MCF 10A (cell line): ENCODE results near the gene USP17L30. TPM values are rescaled to one million over a fixed set of nuclear protein-coding genes. Genes with fewer than 3 reads are reported as not detected.
A peak's percentile ranks its signal among the peaks of the same experiment; 100 is the strongest.
"Not testable (repeated sequence)": the region's sequence is repeated elsewhere in the genome, so short reads cannot be mapped to it uniquely, and the experiment has no call there.

Experiments
- BruUV-seq: library from RNA; stranded (reverse); fragments of 400-500 nt; replicated peaks from 2 replicates; lab custom pipeline; 2021; lab: Mats Ljungman, UMichigan
- CTCF ChIA-PET: fragments of 300-600 bp; sonication (Branson Sonifier 250); formaldehyde crosslinking; extraction: SDS; loops from one replicate; lab custom pipeline; 2021; ENCODE audit warnings: antibody characterized with exemption, inconsistent platforms; lab: Yijun Ruan, JAX
- POLR2A ChIA-PET: fragments of 300-600, 350-650 bp; sonication (Branson Sonifier 250); formaldehyde crosslinking; extraction: SDS; loops from one replicate; lab custom pipeline; 2020; ENCODE audit warnings: antibody characterized with exemption, inconsistent platforms; lab: Yijun Ruan, JAX
- DNase-seq: peaks from one replicate; pipeline ENCODE4 v3.0.0-alpha.2; 2018; ENCODE audit not compliant: unreplicated experiment
- H3K27ac Mint-ChIP-seq: one replicate; pipeline ENCODE4 v1.8.0; 2022; ENCODE audit warnings: mild to moderate bottlenecking, low read depth, mixed read lengths; ENCODE audit not compliant: unreplicated experiment
- H3K27me3 Mint-ChIP-seq: one replicate; pipeline ENCODE4 v1.8.0; 2022; ENCODE audit warnings: mixed read lengths; ENCODE audit not compliant: insufficient read depth, unreplicated experiment
- H3K36me3 Mint-ChIP-seq: one replicate; pipeline ENCODE4 v1.8.0; 2022; ENCODE audit warnings: mild to moderate bottlenecking, moderate library complexity, mixed read lengths; ENCODE audit not compliant: insufficient read depth, unreplicated experiment
- H3K4me1 Mint-ChIP-seq: one replicate; pipeline ENCODE4 v1.8.0; 2022; ENCODE audit warnings: mixed read lengths; ENCODE audit not compliant: insufficient read depth, unreplicated experiment
- H3K4me3 Mint-ChIP-seq: one replicate; pipeline ENCODE4 v1.8.0; 2022; ENCODE audit warnings: mild to moderate bottlenecking, moderate library complexity, mixed read lengths; ENCODE audit not compliant: unreplicated experiment
- H3K9me3 Mint-ChIP-seq: one replicate; pipeline ENCODE4 v1.8.0; 2022; ENCODE audit warnings: mixed read lengths; ENCODE audit not compliant: unreplicated experiment
- intact Hi-C: fragments of 100-400 bp; cut with micrococcal nuclease; formaldehyde crosslinking; loops from 2 replicates; pipeline ENCODE4 v1.14.1; 2022
- total RNA-seq: library from RNA; stranded (reverse); gene quantifications from 2 replicates; pipeline ENCODE4 v1.2.3, GENCODE V29; 2022
- TF ChIP-seq, protein P1 (sequence below): fragments of 200-600 bp; IDR thresholded peaks from one replicate; pipeline ENCODE4 v1.8.0; 2022; ENCODE audit warnings: antibody characterized with exemption, mild to moderate bottlenecking; ENCODE audit not compliant: unreplicated experiment

Gene USP17L30
- total RNA-seq, 1 experiment from 2014 or later: not detected

DNA sequence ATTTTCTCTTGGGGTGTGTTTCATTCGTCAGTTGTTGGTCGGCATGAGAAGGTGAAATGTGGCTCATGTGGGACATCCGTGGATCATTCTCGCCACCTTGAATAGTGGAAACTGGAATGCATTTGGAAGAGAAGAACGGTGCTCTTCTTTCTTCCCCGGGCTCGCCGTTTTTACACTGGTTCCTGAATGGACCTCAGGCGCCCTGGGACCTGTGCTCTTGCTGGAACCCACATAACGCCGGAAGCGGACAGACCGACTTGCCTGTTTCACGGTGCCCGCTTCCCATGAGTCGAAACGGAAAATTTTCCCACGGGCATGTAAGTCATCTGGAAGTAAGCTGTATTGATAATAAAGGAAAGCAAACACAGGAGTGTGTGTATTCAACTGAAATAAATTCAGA is 12.1 kb upstream of the USP17L30 start:
- POLR2A ChIA-PET, H3K27me3 Mint-ChIP-seq, H3K9me3 Mint-ChIP-seq, H3K36me3 Mint-ChIP-seq, H3K27ac Mint-ChIP-seq, H3K4me3 Mint-ChIP-seq, intact Hi-C loops, CTCF ChIA-PET, BruUV-seq, H3K4me1 Mint-ChIP-seq, DNase-seq: not testable (repeated sequence)

DNA sequence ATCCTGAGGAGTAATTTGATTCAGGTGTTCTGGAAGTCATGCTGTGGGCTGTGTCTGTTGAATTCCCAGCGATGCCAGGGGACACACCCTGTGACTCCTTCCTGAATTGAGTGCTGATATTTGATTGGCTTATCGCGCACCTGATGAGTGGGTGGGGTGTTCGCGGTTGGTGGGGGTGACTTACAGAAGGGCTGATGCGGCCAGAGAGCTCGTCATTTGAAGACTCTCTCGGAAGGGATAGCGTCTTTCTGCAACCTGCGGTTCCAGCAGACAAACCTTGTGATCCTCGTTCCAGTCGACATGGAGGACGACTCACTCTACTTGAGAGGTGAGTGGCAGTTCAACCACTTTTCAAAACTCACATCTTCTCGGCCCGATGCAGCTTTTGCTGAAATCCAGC is 9.6 kb upstream of the USP17L30 start, which contains the start of gene USP17L29:
Gene USP17L29, plus strand, starts transcription at position 301 of the 400 bp plus-strand sequence. Its CDS starts 0 bp downstream, at position 301.
- BruUV-seq, H3K9me3 Mint-ChIP-seq, CTCF ChIA-PET, H3K4me3 Mint-ChIP-seq, H3K4me1 Mint-ChIP-seq, H3K36me3 Mint-ChIP-seq, intact Hi-C loops, H3K27me3 Mint-ChIP-seq, POLR2A ChIA-PET, DNase-seq, H3K27ac Mint-ChIP-seq: not testable (repeated sequence)

- H3K36me3 Mint-ChIP-seq, H3K4me1 Mint-ChIP-seq, POLR2A ChIA-PET, intact Hi-C loops, BruUV-seq, DNase-seq, H3K9me3 Mint-ChIP-seq, H3K27ac Mint-ChIP-seq, H3K27me3 Mint-ChIP-seq, CTCF ChIA-PET, H3K4me3 Mint-ChIP-seq: not testable (repeated sequence)
Observed at GRCh38 chr4:9379881-9380280, 17.0 kb downstream of the USP17L30 start.

- H3K27ac Mint-ChIP-seq, CTCF ChIA-PET: not testable (repeated sequence)
Observed at GRCh38 chr4:9381012-9381534, 18.1 kb downstream of the USP17L30 start.

GRCh38 chr4:9384126-9384525 is 21.2 kb downstream of the USP17L30 start:
- Mint-ChIP-seq H3K9me3 (no peaks in the 10 kb centered on the region), H3K4me3 (no peak overlapping the region), H3K4me1 (no peaks in the 10 kb centered on the region), H3K27me3 (no peaks in the 10 kb centered on the region), H3K27ac (no peak overlapping the region), H3K36me3 (no peaks in the 10 kb centered on the region)
- BruUV-seq: no TSS peak
- TF ChIP-seq, protein P1, sequence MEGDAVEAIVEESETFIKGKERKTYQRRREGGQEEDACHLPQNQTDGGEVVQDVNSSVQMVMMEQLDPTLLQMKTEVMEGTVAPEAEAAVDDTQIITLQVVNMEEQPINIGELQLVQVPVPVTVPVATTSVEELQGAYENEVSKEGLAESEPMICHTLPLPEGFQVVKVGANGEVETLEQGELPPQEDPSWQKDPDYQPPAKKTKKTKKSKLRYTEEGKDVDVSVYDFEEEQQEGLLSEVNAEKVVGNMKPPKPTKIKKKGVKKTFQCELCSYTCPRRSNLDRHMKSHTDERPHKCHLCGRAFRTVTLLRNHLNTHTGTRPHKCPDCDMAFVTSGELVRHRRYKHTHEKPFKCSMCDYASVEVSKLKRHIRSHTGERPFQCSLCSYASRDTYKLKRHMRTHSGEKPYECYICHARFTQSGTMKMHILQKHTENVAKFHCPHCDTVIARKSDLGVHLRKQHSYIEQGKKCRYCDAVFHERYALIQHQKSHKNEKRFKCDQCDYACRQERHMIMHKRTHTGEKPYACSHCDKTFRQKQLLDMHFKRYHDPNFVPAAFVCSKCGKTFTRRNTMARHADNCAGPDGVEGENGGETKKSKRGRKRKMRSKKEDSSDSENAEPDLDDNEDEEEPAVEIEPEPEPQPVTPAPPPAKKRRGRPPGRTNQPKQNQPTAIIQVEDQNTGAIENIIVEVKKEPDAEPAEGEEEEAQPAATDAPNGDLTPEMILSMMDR: no peak
- ChIA-PET CTCF (no interaction called here), POLR2A (no interaction called here)
- intact Hi-C loops: no loop called here
- peak; percentile 10 for DNase-seq

More at GRCh38 chr4:9381012-9381534, 18.1 kb downstream of the USP17L30 start:
- POLR2A ChIA-PET, H3K36me3 Mint-ChIP-seq, DNase-seq, H3K9me3 Mint-ChIP-seq, BruUV-seq, H3K4me3 Mint-ChIP-seq, H3K27me3 Mint-ChIP-seq, H3K4me1 Mint-ChIP-seq, intact Hi-C loops: not testable (repeated sequence)

GRCh38 chr4:9389001-9389400 is 26.1 kb downstream of the USP17L30 start:
- H3K4me3 Mint-ChIP-seq, CTCF ChIA-PET, BruUV-seq, intact Hi-C loops, H3K27ac Mint-ChIP-seq, POLR2A ChIA-PET, H3K36me3 Mint-ChIP-seq, H3K4me1 Mint-ChIP-seq, DNase-seq, H3K27me3 Mint-ChIP-seq, H3K9me3 Mint-ChIP-seq: not testable (repeated sequence)

DNA sequence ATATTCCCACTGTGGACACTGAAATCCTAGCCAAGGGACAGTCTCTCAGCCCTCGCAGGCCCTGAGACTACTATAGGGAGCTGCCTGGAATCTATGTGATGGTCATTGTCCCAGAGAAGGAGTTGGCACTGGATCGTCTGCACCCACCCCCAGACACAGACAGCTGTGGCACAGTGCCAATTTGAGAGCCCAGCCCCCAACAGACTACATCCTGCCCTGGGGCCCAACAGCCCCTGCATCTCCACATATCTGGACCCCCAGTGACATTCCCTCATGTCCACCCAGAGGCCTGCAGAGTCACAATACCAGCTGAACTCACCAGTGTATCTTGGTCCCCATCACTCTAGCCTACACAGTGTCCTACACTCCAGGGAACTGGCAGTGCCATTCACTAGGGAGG is 42.8 kb downstream of the USP17L30 start:
- CTCF ChIA-PET, H3K27me3 Mint-ChIP-seq, POLR2A ChIA-PET, BruUV-seq, intact Hi-C loops, H3K4me3 Mint-ChIP-seq, H3K9me3 Mint-ChIP-seq, H3K27ac Mint-ChIP-seq, H3K36me3 Mint-ChIP-seq, H3K4me1 Mint-ChIP-seq, DNase-seq: not testable (repeated sequence)

DNA sequence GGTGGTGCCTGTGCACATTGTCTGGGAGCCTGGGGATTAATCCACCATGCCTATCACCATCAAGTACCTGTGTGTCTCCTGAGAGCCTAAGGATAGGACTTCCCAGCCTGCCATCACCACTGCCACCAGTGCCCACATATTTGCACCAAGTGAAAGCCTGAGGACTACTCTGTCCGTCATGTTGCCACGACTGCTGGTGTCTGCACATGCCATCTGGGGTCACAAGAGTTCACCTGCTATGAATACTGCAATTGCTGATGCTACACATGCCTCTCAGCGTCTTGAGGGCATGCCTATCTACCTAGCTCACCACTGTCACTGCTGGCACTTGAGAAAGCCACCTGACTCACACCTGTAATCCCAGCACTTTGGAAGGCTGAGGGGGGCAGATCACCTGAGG is 43.6 kb downstream of the USP17L30 start:
- H3K27me3 Mint-ChIP-seq, BruUV-seq, H3K27ac Mint-ChIP-seq, intact Hi-C loops, CTCF ChIA-PET, H3K9me3 Mint-ChIP-seq, H3K36me3 Mint-ChIP-seq, H3K4me1 Mint-ChIP-seq, POLR2A ChIA-PET, H3K4me3 Mint-ChIP-seq, DNase-seq: not testable (repeated sequence)
